Neuronal stem cell (in vitro differentiated cells): Measurements from ENCODE around the gene MYORG.

ENCODE experiments used
- DNase-seq: peaks from one replicate; pipeline ENCODE4 v3.0.0-alpha.2; 2013; ENCODE audit warnings: low spot score
- H2AFZ ChIP-seq: one replicate; pipeline ENCODE4 v1.6.1; 2013; ENCODE audit warnings: mild to moderate bottlenecking, low read length, inconsistent platforms
- H2AK5ac ChIP-seq: 2 replicates; pipeline ENCODE4 v1.6.1; 2013; ENCODE audit warnings: low read depth, mild to moderate bottlenecking, inconsistent platforms, low read length, moderate library complexity, mixed read lengths
- H2BK120ac ChIP-seq: 2 replicates; pipeline ENCODE4 v1.6.1; 2013; ENCODE audit warnings: low read depth, mild to moderate bottlenecking, inconsistent platforms, low read length, moderate library complexity, mixed read lengths
- H2BK12ac ChIP-seq: one replicate; pipeline ENCODE4 v1.6.1; 2013; ENCODE audit warnings: low read length, inconsistent platforms
- H2BK15ac ChIP-seq: 2 replicates; pipeline ENCODE4 v1.6.1; 2013; ENCODE audit warnings: mild to moderate bottlenecking, low read length, inconsistent platforms, mixed read lengths
- H2BK5ac ChIP-seq: one replicate; pipeline ENCODE4 v1.6.1; 2013; ENCODE audit warnings: inconsistent platforms, mild to moderate bottlenecking, low read length, moderate library complexity
- H3K14ac ChIP-seq: one replicate; pipeline ENCODE4 v1.6.1; 2013; ENCODE audit warnings: low read length, inconsistent platforms
- H3K18ac ChIP-seq: 2 replicates; pipeline ENCODE4 v1.6.1; 2013; ENCODE audit warnings: low read length, inconsistent platforms
- H3K23ac ChIP-seq: 2 replicates; pipeline ENCODE4 v1.6.1; 2013; ENCODE audit warnings: low read depth, mild to moderate bottlenecking, mixed read lengths, low read length, inconsistent platforms; ENCODE audit not compliant: poor library complexity
- H3K27ac ChIP-seq: replicated peaks from 3 replicates; pipeline ENCODE4 v1.5.1; 2013; ENCODE audit warnings: low read length, inconsistent platforms
- H3K27me3 ChIP-seq, 3 experiments: 2 replicates each; pipeline ENCODE4 v1.6.1; 2013; ENCODE audit warnings: low read length in 3 of 3, mild to moderate bottlenecking in 2 of 3, inconsistent platforms in 1 of 3, low read depth in 1 of 3, mixed read lengths in 1 of 3, moderate library complexity in 1 of 3; ENCODE audit not compliant: control insufficient read depth in 3 of 3, insufficient read depth in 3 of 3
- H3K36me3 ChIP-seq, 2 donors: replicated peaks in 1 of 2; 2 replicates each; pipeline ENCODE4 v1.6.1; 2013; ENCODE audit warnings: low read length in 2 of 2; ENCODE audit not compliant: control insufficient read depth in 2 of 2, insufficient read depth in 2 of 2
- H3K4ac ChIP-seq: 2 replicates; pipeline ENCODE4 v1.6.1; 2013; ENCODE audit warnings: inconsistent platforms, mild to moderate bottlenecking, low read length, moderate library complexity
- H3K4me1 ChIP-seq, 2 donors: 1 replicate in 1 of 2; 2 replicates in 1 of 2; pipeline ENCODE4 v1.6.1; 2013; ENCODE audit warnings: low read length in 2 of 2, low read depth in 1 of 2; ENCODE audit not compliant: control insufficient read depth in 2 of 2, insufficient read depth in 1 of 2
- H3K4me2 ChIP-seq: one replicate; pipeline ENCODE4 v1.6.1; 2013; ENCODE audit warnings: mild to moderate bottlenecking, low read length, inconsistent platforms; ENCODE audit not compliant: insufficient read depth, poor library complexity, severe bottlenecking
- H3K4me3 ChIP-seq, 2 donors: 2 replicates each; pipeline ENCODE4 v1.5.1; 2013; ENCODE audit warnings: low read length in 2 of 2, mild to moderate bottlenecking in 2 of 2, inconsistent platforms in 1 of 2, moderate library complexity in 1 of 2
- H3K79me1 ChIP-seq: one replicate; pipeline ENCODE4 v1.6.1; 2013; ENCODE audit warnings: low read depth, mild to moderate bottlenecking, inconsistent platforms, low read length, moderate library complexity
- H3K9ac ChIP-seq: one replicate; pipeline ENCODE4 v1.6.1; 2013; ENCODE audit warnings: mild to moderate bottlenecking, low read depth, low read length, inconsistent platforms; ENCODE audit not compliant: poor library complexity
- H3K9me3 ChIP-seq, 2 donors: replicated peaks in 1 of 2; 2 replicates each; pipeline versions ENCODE3 to v1.6.1; 2013; ENCODE audit warnings: low read length in 2 of 2, mild to moderate bottlenecking in 2 of 2, inconsistent platforms in 1 of 2, low read depth in 1 of 2, mixed read lengths in 1 of 2, moderate library complexity in 1 of 2; ENCODE audit not compliant: control insufficient read depth in 2 of 2, insufficient read depth in 1 of 2
- H4K8ac ChIP-seq: one replicate; pipeline ENCODE4 v1.6.1; 2013; ENCODE audit warnings: low read depth, mild to moderate bottlenecking, inconsistent platforms, low read length, moderate library complexity
- H4K91ac ChIP-seq: one replicate; pipeline ENCODE4 v1.6.1; 2013; ENCODE audit warnings: low read length, low read depth, mild to moderate bottlenecking, inconsistent platforms; ENCODE audit not compliant: poor library complexity
- WGBS, 2 donors: extraction: QIAGEN DNeasy Blood & Tissue Kit; methylation state at CpG; one replicate each; pipeline ENCODE4 v1.1.7; 2013; ENCODE audit warnings: missing lambda C conversion rate in 2 of 2, mixed read lengths in 1 of 2; ENCODE audit not compliant: insufficient read length in 2 of 2, insufficient replicate concordance in 1 of 2; ENCODE audit errors: extremely low coverage in 2 of 2; 5-methylcytosine and 5-hydroxymethylcytosine counted together

The MYORG gene

DNA sequence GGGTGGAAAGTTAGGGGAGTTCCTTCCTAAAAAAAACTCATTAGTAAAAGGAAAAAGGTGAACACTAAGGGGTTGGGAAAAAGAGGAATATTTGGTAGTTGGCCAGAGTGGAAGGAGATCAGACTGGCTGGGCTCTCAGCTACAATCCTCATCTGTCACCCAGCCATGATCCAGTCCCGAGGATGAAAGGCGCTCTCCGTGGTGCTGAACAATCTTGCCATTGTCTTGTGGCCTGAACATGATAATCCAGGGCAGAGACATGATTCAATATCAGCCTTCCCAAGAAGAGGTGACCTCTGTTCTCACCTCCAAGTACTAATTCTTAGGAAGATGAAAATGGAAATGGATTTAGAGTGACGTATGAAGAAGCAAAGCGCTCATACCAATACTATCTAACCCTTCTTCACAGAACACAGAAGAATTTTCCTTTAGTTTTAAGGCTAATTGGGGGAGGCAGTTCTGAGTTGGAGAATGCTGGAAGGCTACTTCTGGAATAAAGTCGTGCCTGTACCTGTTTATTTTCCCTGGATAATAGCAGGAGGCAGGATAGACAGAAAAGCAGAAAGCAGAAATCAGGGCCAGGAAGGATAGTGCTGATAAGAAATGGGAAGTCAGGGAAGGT, 36.6 kb upstream of the MYORG start:
- Histone ChIP-seq H3K27me3 (no peaks in the 10 kb centered on the region), H4K8ac (no peak overlapping the region), H3K36me3 (no peaks in the 10 kb centered on the region), H3K79me1 (no peaks in the 10 kb centered on the region), H3K4me1 (no peaks in the 10 kb centered on the region), H2BK120ac (no peak overlapping the region), H3K4ac (no peak overlapping the region), H2BK15ac (no peak overlapping the region), H4K91ac (no peak overlapping the region), H3K4me2 (no peak overlapping the region), H3K9me3 (no peaks in the 10 kb centered on the region), H3K4me3 (no peak overlapping the region), H3K18ac (no peak overlapping the region), H3K23ac (no peak overlapping the region), H2AK5ac (no peak overlapping the region), H2AFZ (no peak overlapping the region), H3K27ac (no peak overlapping the region), H3K9ac (no peak overlapping the region), H2BK12ac (no peak overlapping the region), H2BK5ac (no peak overlapping the region), H3K14ac (no peak overlapping the region)
- WGBS, 2 donors = no CpG with 5 or more reads among the region's 6 CpGs
- DNase-seq = peak; percentile 70

DNA sequence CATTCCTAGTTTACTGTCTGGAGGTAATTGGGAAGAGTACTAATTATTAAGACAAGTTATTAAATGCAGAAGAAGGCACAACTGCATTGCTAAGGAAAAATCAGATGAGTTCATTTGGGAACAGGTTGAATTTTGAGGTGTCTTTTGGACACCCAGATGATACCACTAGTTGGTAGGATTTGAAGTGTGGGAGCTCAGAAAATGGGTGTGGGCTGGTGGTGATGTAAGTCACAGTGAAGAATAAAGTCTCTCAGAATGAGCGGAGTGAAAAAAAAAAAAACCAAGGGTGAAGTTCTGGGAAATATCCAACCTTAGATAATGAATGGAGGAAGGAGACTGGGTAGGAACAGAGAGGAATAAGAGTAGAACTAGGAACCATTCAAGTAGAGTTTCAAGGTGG, 35.6 kb upstream of the MYORG start:
- no peak overlapping the region for H2BK12ac ChIP-seq
- no peak overlapping the region for H3K9ac ChIP-seq
- no peak overlapping the region for H3K23ac ChIP-seq
- H2BK120ac ChIP-seq = no peak overlapping the region
- no peak for DNase-seq
- H2BK15ac ChIP-seq = no peak overlapping the region
- H3K9me3 ChIP-seq = no peaks in the 10 kb centered on the region
- H4K8ac ChIP-seq = no peak overlapping the region
- H2BK5ac ChIP-seq = no peak overlapping the region
- H3K27me3 ChIP-seq = no peaks in the 10 kb centered on the region
- no peak overlapping the region for H3K14ac ChIP-seq
- H2AFZ ChIP-seq = no peak overlapping the region
- H3K4me3 ChIP-seq = no peak overlapping the region
- no peaks in the 10 kb centered on the region for H3K4me1 ChIP-seq
- H4K91ac ChIP-seq = no peak overlapping the region
- no CpG with 5 or more reads among the region's 1 CpG for WGBS, 2 donors
- H3K27ac ChIP-seq = no peak overlapping the region
- H3K4me2 ChIP-seq = no peak overlapping the region
- no peaks in the 10 kb centered on the region for H3K79me1 ChIP-seq
- no peak overlapping the region for H3K4ac ChIP-seq
- H2AK5ac ChIP-seq = no peak overlapping the region
- H3K36me3 ChIP-seq = no peaks in the 10 kb centered on the region
- H3K18ac ChIP-seq = no peak overlapping the region

DNA sequence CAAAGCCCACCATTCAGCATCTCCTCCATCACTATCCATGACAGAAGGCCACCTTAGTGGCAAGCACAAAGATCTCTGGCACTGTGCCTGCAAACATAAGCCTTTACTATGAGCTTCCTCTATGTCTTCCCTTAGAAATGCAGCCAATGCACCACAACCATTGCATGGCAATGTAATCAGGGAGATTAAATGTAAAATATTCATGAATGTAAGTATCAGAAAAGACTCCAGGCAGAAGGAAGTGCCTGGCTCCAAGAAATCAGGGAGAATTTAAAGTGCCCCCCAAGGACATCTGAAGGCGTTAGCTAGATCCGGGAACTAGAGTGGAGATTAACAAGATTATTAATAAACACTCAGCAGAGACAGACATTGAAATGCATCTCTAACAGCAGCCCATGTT, 32.5 kb upstream of the MYORG start:
- Histone ChIP-seq H3K9ac (no peak overlapping the region), H2BK15ac (no peak overlapping the region), H2BK5ac (no peak overlapping the region), H3K14ac (no peak overlapping the region), H2BK12ac (no peak overlapping the region), H2AFZ (no peak overlapping the region), H4K8ac (no peak overlapping the region), H3K27ac (no peak overlapping the region), H3K27me3 (no peaks in the 10 kb centered on the region), H3K36me3 (peaks cover 0 to 11% of the 10 kb centered on the region in 2 donors), H3K4me2 (no peak overlapping the region), H3K9me3 (no peaks in the 10 kb centered on the region), H3K79me1 (no peaks in the 10 kb centered on the region), H3K4me3 (no peak overlapping the region), H3K18ac (no peak overlapping the region), H3K23ac (no peak overlapping the region), H2AK5ac (no peak overlapping the region), H3K4me1 (no peaks in the 10 kb centered on the region), H3K4ac (no peak overlapping the region), H4K91ac (no peak overlapping the region), H2BK120ac (no peak overlapping the region)
- DNase-seq = no peak
- no CpG with 5 or more reads among the region's 2 CpGs for WGBS, 2 donors

DNA sequence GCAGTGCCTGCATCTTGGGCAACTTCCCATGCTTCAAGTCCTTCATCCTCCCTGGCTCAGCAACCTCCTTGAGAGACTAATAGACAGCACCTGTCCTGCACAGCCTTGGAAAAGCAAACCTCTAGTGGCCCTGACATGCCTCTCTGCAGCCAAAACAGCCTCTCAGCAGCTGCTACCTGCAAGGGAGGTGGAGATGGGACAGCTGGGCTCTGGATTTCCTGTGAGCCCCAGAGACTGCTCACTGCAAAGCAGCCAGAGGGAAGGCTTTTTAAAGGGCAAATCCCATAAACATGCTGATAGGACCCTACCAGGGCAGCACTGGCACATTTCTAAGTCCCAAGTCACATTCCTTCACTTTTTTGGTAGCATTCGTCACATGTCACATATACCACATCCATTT, 31.5 kb upstream of the MYORG start:
- no peak overlapping the region for H3K9ac ChIP-seq

More for the DNA sequence above, 31.5 kb upstream of the MYORG start:
- Histone ChIP-seq H3K27ac (no peak overlapping the region), H3K27me3 (no peaks in the 10 kb centered on the region), H3K4ac (no peak overlapping the region), H3K79me1 (no peaks in the 10 kb centered on the region), H2BK120ac (no peak overlapping the region), H3K9me3 (no peaks in the 10 kb centered on the region), H3K36me3 (peaks cover 1 to 19% of the 10 kb centered on the region in 2 donors), H3K4me3 (no peak overlapping the region), H4K8ac (no peak overlapping the region), H3K4me1 (no peaks in the 10 kb centered on the region), H3K18ac (no peak overlapping the region), H3K14ac (no peak overlapping the region), H2AFZ (no peak overlapping the region), H2BK5ac (no peak overlapping the region), H2BK12ac (no peak overlapping the region), H3K4me2 (no peak overlapping the region), H3K23ac (no peak overlapping the region), H2AK5ac (no peak overlapping the region), H4K91ac (no peak overlapping the region), H2BK15ac (no peak overlapping the region)
- DNase-seq = no peak
- no CpG with 5 or more reads among the region's 1 CpG for WGBS, 2 donors
